ENCODE results near the gene DNM2. TPM values are rescaled to one million over a fixed set of nuclear protein-coding genes. Genes with fewer than 3 reads are reported as not detected.

DNM2 gene
- total and polyA plus RNA-seq, 9 of the 15 experiments (the other 6 are each of a cell fraction or from before 2014, with no cell fraction given): 2.2 to 161 (median 72.6) TPM

DNA sequence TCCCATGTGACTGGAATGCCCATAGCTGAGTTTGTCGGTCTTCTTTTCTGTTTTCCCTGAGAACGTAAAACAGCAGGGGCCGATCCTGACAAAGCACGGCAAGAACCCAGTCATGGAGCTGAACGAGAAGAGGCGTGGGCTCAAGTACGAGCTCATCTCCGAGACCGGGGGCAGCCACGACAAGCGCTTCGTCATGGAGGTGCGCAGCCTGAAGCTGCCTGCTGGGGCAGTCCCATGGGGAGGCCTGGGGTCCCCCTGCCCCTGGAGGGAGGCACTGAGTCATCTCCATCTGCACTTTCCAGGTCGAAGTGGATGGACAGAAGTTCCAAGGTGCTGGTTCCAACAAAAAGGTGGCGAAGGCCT lies 34.8 kb upstream of the DNM2 start:
- ATAC-seq: no peak
- H3K4me1 ChIP-seq (replicated peaks in 1 of 2; ENCODE audit: control insufficient read depth in 2 of 2, insufficient read depth in 2 of 2, low read length in 2 of 2): peaks cover 0 to 6% of the 10 kb centered on the region in 2 experiments; a peak in 1 of 5 replicates
- H3K79me2 ChIP-seq (ENCODE audit: control insufficient read depth, insufficient read depth, low read length): peaks cover 17% of the 10 kb centered on the region
- H3K36me3 ChIP-seq (ENCODE audit: control insufficient read depth, insufficient read depth, low read length): peaks cover 99% of the 10 kb centered on the region
- FAIRE-seq: no peak
- H3K27ac ChIP-seq (ENCODE audit: extremely low read depth, low read depth, low read length): no peak overlapping the region
- no peak overlapping the region; a peak in 1 of 4 replicates for H3K9ac ChIP-seq (ENCODE audit: insufficient read depth in 1 of 2, low read depth in 2 of 2, low read length in 2 of 2)
- intact Hi-C loops (cut with micrococcal nuclease): no loop called here
- CTCF ChIA-PET (ENCODE audit: low intra/inter-chr PET ratio): no interaction called here
- H3K27me3 ChIP-seq (ENCODE audit: control insufficient read depth in 2 of 2, insufficient read depth in 2 of 2, low read length in 2 of 2): no peaks in the 10 kb centered on the region
- H2AFZ ChIP-seq (ENCODE audit: low read depth, low read length): no peak overlapping the region
- H3K9me3 ChIP-seq (replicated peaks; ENCODE audit: control insufficient read depth, insufficient read depth, low read depth, low read length): no peaks in the 10 kb centered on the region
- POLR2A ChIA-PET: interaction anchor here (0.6 to 2.9 kb wide), 4 partner anchors 9 to 54 kb away, joined by 4 to 13 read pairs (median 10); no protein-coding TSS in a partner anchor
- WGBS (ENCODE audit: insufficient coverage, low coverage, missing lambda C conversion rate): 93% methylated on average over 15 of the region's 15 CpGs
- TF ChIP-seq ZNF717 (CRISPR knock-in tag; IDR thresholded peaks at IDR 0.05): no peak
- TF ChIP-seq ZNF778 (CRISPR knock-in tag; IDR thresholded peaks at IDR 0.05): no peak
- no peak for TF ChIP-seq RBM34 (IDR thresholded peaks at IDR 0.05; ENCODE audit: borderline replicate concordance, insufficient read depth, low read length)
- no peak for TF ChIP-seq ZNF165 (CRISPR knock-in tag; IDR thresholded peaks at IDR 0.05; ENCODE audit: borderline replicate concordance)
- TF ChIP-seq PTBP1 (IDR thresholded peaks at IDR 0.05; ENCODE audit: low read depth, low read length): no peak
- TF ChIP-seq KLF1 (tag; IDR thresholded peaks at IDR 0.05): no peak
- no peak overlapping the region for H3K4me2 ChIP-seq (ENCODE audit: insufficient read depth, low read length)
- in situ Hi-C loops (cut with MboI): no loop called here
- H4K20me1 ChIP-seq (replicated peaks; ENCODE audit: control insufficient read depth, insufficient read depth, low read length): peaks cover 11% of the 10 kb centered on the region; the same call in 1 of the 2 replicates
- no peaks in the 10 kb centered on the region for H3K9me1 ChIP-seq (ENCODE audit: control insufficient read depth, insufficient read depth, low read length)
- no TSS peak for BruUV-seq (replicated peaks)
- H3K4me3 ChIP-seq: no peak overlapping the region
- DNase-seq (ENCODE audit: extremely low read depth in 1 of 4, low spot score in 3 of 4): no peak

- CTCF ChIA-PET (ENCODE audit: low intra/inter-chr PET ratio): no interaction called here
- Histone ChIP-seq H3K4me2 (ENCODE audit: insufficient read depth, low read length) (no peak overlapping the region), H3K9me1 (ENCODE audit: control insufficient read depth, insufficient read depth, low read length) (no peaks in the 10 kb centered on the region), H3K36me3 (ENCODE audit: control insufficient read depth, insufficient read depth, low read length) (peaks cover 99% of the 10 kb centered on the region), H3K27ac (ENCODE audit: extremely low read depth, low read depth, low read length) (no peak overlapping the region), H3K9ac (ENCODE audit: insufficient read depth in 1 of 2, low read depth in 2 of 2, low read length in 2 of 2) (no peak overlapping the region; a peak in 1 of 4 replicates), H2AFZ (ENCODE audit: low read depth, low read length) (no peak overlapping the region), H3K4me1 (replicated peaks in 1 of 2; ENCODE audit: control insufficient read depth in 2 of 2, insufficient read depth in 2 of 2, low read length in 2 of 2) (peaks cover 0 to 11% of the 10 kb centered on the region in 2 experiments; a peak in 1 of 5 replicates), H3K9me3 (replicated peaks; ENCODE audit: control insufficient read depth, insufficient read depth, low read depth, low read length) (no peaks in the 10 kb centered on the region), H4K20me1 (replicated peaks; ENCODE audit: control insufficient read depth, insufficient read depth, low read length) (peaks cover 9% of the 10 kb centered on the region; the same call in 1 of the 2 replicates), H3K27me3 (ENCODE audit: control insufficient read depth in 2 of 2, insufficient read depth in 2 of 2, low read length in 2 of 2) (no peaks in the 10 kb centered on the region), H3K4me3 (no peak overlapping the region), H3K79me2 (ENCODE audit: control insufficient read depth, insufficient read depth, low read length) (peaks cover 14% of the 10 kb centered on the region)
- ATAC-seq (no peak), FAIRE-seq (no peak), DNase-seq (ENCODE audit: extremely low read depth in 1 of 4, low spot score in 3 of 4) (no peak)
- 92% methylated on average over 19 of the region's 21 CpGs for WGBS (ENCODE audit: insufficient coverage, low coverage, missing lambda C conversion rate)
- POLR2A ChIA-PET: interaction anchor here (0.6 to 2.9 kb wide), 3 partner anchors 9 to 27 kb away, joined by 3 to 13 read pairs (median 10); no protein-coding TSS in a partner anchor
- 0 out of 2 replicates have a peak, but pooled peaks have one; percentile 25 for TF ChIP-seq POLR2AphosphoS5 (IDR thresholded peaks at IDR 0.05; ENCODE audit: control insufficient read depth, insufficient read depth, low read depth, low read length)
- TF ChIP-seq PHF8 (IDR thresholded peaks at IDR 0.05; ENCODE audit: borderline replicate concordance, low read length): no peak
- no peak for TF ChIP-seq ZNF354B (CRISPR knock-in tag; IDR thresholded peaks at IDR 0.05)
- TF ChIP-seq, protein P1, sequence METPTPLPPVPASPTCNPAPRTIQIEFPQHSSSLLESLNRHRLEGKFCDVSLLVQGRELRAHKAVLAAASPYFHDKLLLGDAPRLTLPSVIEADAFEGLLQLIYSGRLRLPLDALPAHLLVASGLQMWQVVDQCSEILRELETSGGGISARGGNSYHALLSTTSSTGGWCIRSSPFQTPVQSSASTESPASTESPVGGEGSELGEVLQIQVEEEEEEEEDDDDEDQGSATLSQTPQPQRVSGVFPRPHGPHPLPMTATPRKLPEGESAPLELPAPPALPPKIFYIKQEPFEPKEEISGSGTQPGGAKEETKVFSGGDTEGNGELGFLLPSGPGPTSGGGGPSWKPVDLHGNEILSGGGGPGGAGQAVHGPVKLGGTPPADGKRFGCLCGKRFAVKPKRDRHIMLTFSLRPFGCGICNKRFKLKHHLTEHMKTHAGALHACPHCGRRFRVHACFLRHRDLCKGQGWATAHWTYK (CRISPR knock-in tag; IDR thresholded peaks at IDR 0.05): no peak
- TF ChIP-seq, protein P2, sequence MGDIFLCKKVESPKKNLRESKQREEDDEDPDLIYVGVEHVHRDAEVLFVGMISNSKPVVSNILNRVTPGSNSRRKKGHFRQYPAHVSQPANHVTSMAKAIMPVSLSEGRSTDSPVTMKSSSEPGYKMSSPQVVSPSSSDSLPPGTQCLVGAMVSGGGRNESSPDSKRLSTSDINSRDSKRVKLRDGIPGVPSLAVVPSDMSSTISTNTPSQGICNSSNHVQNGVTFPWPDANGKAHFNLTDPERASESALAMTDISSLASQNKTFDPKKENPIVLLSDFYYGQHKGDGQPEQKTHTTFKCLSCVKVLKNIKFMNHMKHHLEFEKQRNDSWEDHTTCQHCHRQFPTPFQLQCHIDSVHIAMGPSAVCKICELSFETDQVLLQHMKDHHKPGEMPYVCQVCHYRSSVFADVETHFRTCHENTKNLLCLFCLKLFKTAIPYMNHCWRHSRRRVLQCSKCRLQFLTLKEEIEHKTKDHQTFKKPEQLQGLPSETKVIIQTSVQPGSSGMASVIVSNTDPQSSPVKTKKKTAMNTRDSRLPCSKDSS (IDR thresholded peaks at IDR 0.05; ENCODE audit: low read depth, partially characterized antibody): no peak
- no peak for TF ChIP-seq KAT8 (IDR thresholded peaks at IDR 0.05; ENCODE audit: low read depth)
- peak; percentile 65; the same call in 1 of the 2 replicates for TF ChIP-seq POLR2G (IDR thresholded peaks at IDR 0.05; ENCODE audit: low read depth, low read length)
- no peak for TF ChIP-seq HNRNPK (IDR thresholded peaks at IDR 0.05; ENCODE audit: low read depth, low read length, poor library complexity, severe bottlenecking)
- intact Hi-C loops (cut with micrococcal nuclease) (no loop called here), in situ Hi-C loops (cut with MboI) (no loop called here)
- no TSS peak for BruUV-seq (replicated peaks)
Observed at GRCh38 chr19:10683582-10683981, 34.3 kb upstream of the DNM2 start.
